Prostate gland (tissue), 2 donors: ENCODE data around the gene DAB1. TPM values are rescaled to one million over a fixed set of nuclear protein-coding genes. Genes with fewer than 3 reads are reported as not detected.

Experiments used
- DNase-seq: peaks from one replicate; pipeline ENCODE4 v3.0.0-alpha.2; 2019; ENCODE audit warnings: low spot score
- H3K27ac ChIP-seq, 2 donors: fragments of 200-600 bp; sonication (generic); 2 replicates each; pipeline ENCODE4 v1.5.1; 2017 to 2019
- H3K27me3 ChIP-seq: fragments of 200-600 bp; sonication (generic); replicated peaks from 2 replicates; pipeline ENCODE4 v1.5.1; 2019; ENCODE audit not compliant: insufficient read depth
- H3K36me3 ChIP-seq, 2 donors: fragments of 200-600 bp; sonication (generic); 1 replicate in 1 of 2; 2 replicates in 1 of 2; pipeline versions ENCODE4 v1.5.1 to v1.8.1; 2017 to 2019
- H3K4me1 ChIP-seq: fragments of 200-600 bp; sonication (generic); replicated peaks from 2 replicates; pipeline ENCODE4 v1.5.1; 2019
- H3K4me3 ChIP-seq, 2 donors: fragments of 200-600 bp; sonication (generic); 2 replicates each; pipeline ENCODE4 v1.5.1; 2017 to 2019
- H3K9me3 ChIP-seq: fragments of 200-600 bp; sonication (generic); 2 replicates; pipeline ENCODE4 v1.5.1; 2017
- CTCF ChIP-seq, 4 experiments: fragments of 200-600 bp in 2 of 4; fragments of 450-650 bp in 2 of 4; sonication (generic) in 2 of 4; IDR thresholded peaks; 1 replicate in 3 of 4; 2 replicates in 1 of 4; pipeline ENCODE4 v1.5.1; 2016 to 2019; ENCODE audit warnings: antibody characterized with exemption in 4 of 4, mild to moderate bottlenecking in 2 of 4, moderate library complexity in 2 of 4
- POLR2A ChIP-seq: fragments of 450-650 bp; IDR thresholded peaks from one replicate; pipeline ENCODE4 v1.6.1; 2016; ENCODE audit warnings: antibody characterized with exemption, mild to moderate bottlenecking
- POLR2AphosphoS5 ChIP-seq: sonication (generic); formaldehyde crosslinking; IDR thresholded peaks from one replicate; pipeline ENCODE4 v1.6.1; 2017; ENCODE audit warnings: antibody characterized with exemption
- WGBS: methylation state at CpG from one replicate; pipeline ENCODE4 v1.1.5; 2018; 5-methylcytosine and 5-hydroxymethylcytosine counted together
- intact Hi-C: fragments of 100-400 bp; cut with DNase I; formaldehyde crosslinking; loops from one replicate; pipeline ENCODE4 v1.14.2; 2022
- total RNA-seq, 2 donors: library from RNA; depleted of rRNA; stranded (reverse); fragments of >200 nt; gene quantifications; one replicate each; pipeline ENCODE4 v1.1.0, GENCODE V29; 2016

Gene DAB1
- total RNA-seq, 2 donors from 2014 or later: 0.64 to 3.6 TPM

GRCh38 chr1:57309630-57310029, 114.2 kb downstream of the DAB1 start:
- 89% methylated on average over 2 of the region's 2 CpGs for WGBS
- intact Hi-C loops: no loop called here
- H3K4me1 ChIP-seq: no peaks in the 10 kb centered on the region
- no peaks in the 10 kb centered on the region for H3K36me3 ChIP-seq
- DNase-seq: no peak
- TF ChIP-seq CTCF (IDR thresholded peaks at IDR 0.05) (no peak), POLR2AphosphoS5 (no peak), POLR2A (no peak)
- no peaks in the 10 kb centered on the region for H3K9me3 ChIP-seq
- H3K27ac ChIP-seq: no peak overlapping the region
- no peaks in the 10 kb centered on the region for H3K27me3 ChIP-seq
- no peak overlapping the region for H3K4me3 ChIP-seq

DNA sequence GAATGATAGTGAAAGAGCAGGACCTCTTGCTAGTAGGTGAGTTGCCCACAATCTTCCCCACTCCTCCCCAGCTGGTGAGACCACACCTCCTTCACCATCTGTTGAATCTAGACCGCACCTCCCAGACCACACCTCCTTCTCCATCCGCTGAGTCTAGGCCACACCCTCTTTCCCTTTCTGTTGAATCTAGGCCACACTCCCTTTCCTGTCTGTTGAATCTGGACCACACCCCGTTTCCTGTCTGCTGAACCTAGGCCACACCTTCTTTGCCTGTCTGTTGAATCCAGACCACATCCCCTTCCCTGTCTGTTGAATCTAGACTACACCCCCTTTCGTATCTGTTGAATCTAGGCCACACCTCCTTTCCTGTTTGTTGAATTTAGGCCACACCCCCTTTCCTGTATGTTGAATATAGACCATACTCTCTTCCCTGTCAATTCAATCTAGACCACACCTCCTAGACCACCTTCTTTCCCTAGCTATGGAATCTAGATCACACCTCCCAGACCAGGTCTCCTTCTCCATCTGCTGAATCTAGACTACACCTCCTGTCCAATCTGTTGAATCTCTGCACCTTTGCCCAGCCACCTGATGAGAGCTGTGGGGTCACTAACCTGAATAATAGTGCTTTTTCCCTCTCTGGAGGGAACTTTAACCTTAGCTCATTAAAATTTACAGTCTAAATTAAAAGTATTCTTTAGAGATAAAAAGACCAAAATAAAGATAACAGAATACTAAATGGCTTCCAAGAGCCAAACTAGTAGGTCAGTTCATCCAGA, 116.3 kb downstream of the DAB1 start:
- 85% methylated on average over 4 of the region's 4 CpGs for WGBS
- Histone ChIP-seq H3K27ac (no peak overlapping the region), H3K4me1 (no peaks in the 10 kb centered on the region), H3K27me3 (no peaks in the 10 kb centered on the region), H3K9me3 (no peaks in the 10 kb centered on the region), H3K36me3 (no peaks in the 10 kb centered on the region), H3K4me3 (no peak overlapping the region)
- TF ChIP-seq CTCF (IDR thresholded peaks at IDR 0.05): no peak
- TF ChIP-seq POLR2AphosphoS5: no peak
- TF ChIP-seq POLR2A: no peak
- no peak for DNase-seq
- intact Hi-C loops: no loop called here

DNA sequence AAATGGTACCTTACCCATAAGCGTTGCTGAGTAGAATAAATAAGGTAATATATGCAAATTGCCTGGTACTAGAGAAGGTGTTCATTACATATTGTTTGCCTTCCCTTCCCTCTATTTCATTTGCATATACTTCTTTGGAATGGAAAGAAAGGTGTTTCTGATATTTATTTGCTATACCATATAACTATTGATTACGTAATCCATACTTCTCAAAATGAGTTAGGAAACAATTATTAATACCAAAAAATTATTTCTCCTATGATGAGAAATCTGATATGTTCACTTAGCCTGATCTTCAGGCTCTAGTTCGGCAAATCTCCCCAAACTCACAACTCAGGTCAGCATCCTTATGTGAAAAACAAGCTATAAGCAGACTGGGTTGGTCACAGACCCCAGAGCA, 119.3 kb downstream of the DAB1 start:
- no peak overlapping the region for H3K27ac ChIP-seq
- WGBS: 96% methylated on average over 3 of the region's 3 CpGs
- no peaks in the 10 kb centered on the region for H3K9me3 ChIP-seq
- no peak for DNase-seq
- intact Hi-C loops: no loop called here
- H3K27me3 ChIP-seq: no peaks in the 10 kb centered on the region
- no peaks in the 10 kb centered on the region for H3K4me1 ChIP-seq
- H3K36me3 ChIP-seq: no peaks in the 10 kb centered on the region
- TF ChIP-seq POLR2A (no peak), CTCF (IDR thresholded peaks at IDR 0.05) (no peak), POLR2AphosphoS5 (no peak)
- no peak overlapping the region for H3K4me3 ChIP-seq

DNA sequence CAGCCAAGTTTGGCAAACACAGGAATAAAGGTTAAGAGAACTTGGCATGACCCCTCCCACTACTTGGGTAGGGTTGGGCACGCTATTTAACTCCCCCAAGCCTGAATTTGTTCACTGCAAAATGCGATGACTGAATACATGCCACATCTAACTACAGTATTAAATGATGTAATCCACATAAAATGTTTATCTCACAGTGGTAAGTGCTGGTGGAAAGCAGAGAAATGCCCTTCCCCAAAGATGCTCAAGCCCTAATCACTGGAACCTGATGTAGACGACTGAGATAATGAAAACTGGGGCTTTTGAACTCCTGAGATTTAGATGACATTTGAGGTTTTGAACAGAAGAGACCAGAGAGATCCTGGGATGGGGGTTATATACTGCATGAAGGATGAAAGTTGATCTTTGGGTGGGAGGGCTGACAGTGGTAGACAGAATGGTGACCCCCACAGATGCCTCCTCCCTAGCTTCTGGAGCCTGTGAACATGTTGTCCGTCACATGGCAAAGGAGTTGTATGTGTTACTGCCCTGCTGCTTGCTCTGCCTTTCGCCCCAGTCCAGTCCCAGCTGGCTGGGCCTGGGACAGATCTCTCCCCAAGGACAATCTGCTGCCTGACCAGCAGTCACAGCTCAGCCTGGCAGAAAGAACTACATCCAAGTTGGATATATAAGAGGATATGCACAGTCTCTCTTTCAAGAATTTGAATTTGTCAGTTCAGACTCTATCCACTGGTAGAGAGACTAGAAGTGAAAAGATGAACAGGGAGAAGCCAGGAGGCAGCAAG, 120.9 kb downstream of the DAB1 start:
- H3K27ac ChIP-seq: no peak overlapping the region
- no peak for TF ChIP-seq CTCF (IDR thresholded peaks at IDR 0.05)
- H3K4me1 ChIP-seq: no peaks in the 10 kb centered on the region
- WGBS: 86% methylated on average over 5 of the region's 5 CpGs
- no peak overlapping the region for H3K4me3 ChIP-seq
- DNase-seq: no peak
- H3K27me3 ChIP-seq: no peaks in the 10 kb centered on the region
- intact Hi-C loops: no loop called here
- H3K36me3 ChIP-seq: no peaks in the 10 kb centered on the region
- H3K9me3 ChIP-seq: no peaks in the 10 kb centered on the region

GRCh38 chr1:57300186-57300585, 123.7 kb downstream of the DAB1 start:
- Histone ChIP-seq H3K27ac (no peak overlapping the region), H3K27me3 (no peaks in the 10 kb centered on the region), H3K4me1 (no peaks in the 10 kb centered on the region), H3K9me3 (no peaks in the 10 kb centered on the region), H3K36me3 (no peaks in the 10 kb centered on the region), H3K4me3 (no peak overlapping the region)
- DNase-seq: no peak
- intact Hi-C loops: no loop called here
- 100% methylated on average over 2 of the region's 2 CpGs for WGBS
- TF ChIP-seq CTCF (IDR thresholded peaks at IDR 0.05) (no peak), POLR2AphosphoS5 (no peak), POLR2A (no peak)
